NT2/D1 (cell line): ENCODE results near the gene VSX1.

Source experiments
- DNase-seq: peaks from one replicate; pipeline ENCODE4 v3.0.0-alpha.2; 2011; ENCODE audit warnings: low read depth, low spot score
- H3K27me3 ChIP-seq: 2 replicates; pipeline ENCODE4 v1.6.0; 2011; ENCODE audit warnings: mild to moderate bottlenecking; ENCODE audit not compliant: insufficient read length, insufficient read depth
- H3K36me3 ChIP-seq: 2 replicates; pipeline ENCODE4 v1.6.1; 2011; ENCODE audit warnings: mild to moderate bottlenecking, low read length, mixed read lengths; ENCODE audit not compliant: insufficient read depth, insufficient read length
- H3K4me1 ChIP-seq: 2 replicates; pipeline ENCODE4 v1.5.1; 2011; ENCODE audit not compliant: insufficient read depth, insufficient read length
- H3K4me3 ChIP-seq: 2 replicates; pipeline ENCODE4 v1.5.1; 2011; ENCODE audit warnings: low read depth; ENCODE audit not compliant: insufficient read length
- H3K9ac ChIP-seq: 2 replicates; pipeline ENCODE4 v1.6.0; 2011; ENCODE audit warnings: low read depth; ENCODE audit not compliant: insufficient read length
- H3K9me3 ChIP-seq: 2 replicates; pipeline ENCODE4 v1.5.1; 2011; ENCODE audit warnings: mild to moderate bottlenecking, low read length; ENCODE audit not compliant: insufficient read depth
- SUZ12 ChIP-seq: IDR thresholded peaks from 2 replicates; pipeline ENCODE4 v1.6.1; 2011; ENCODE audit not compliant: insufficient read length, insufficient read depth; ENCODE audit errors: extremely low read depth
- YY1 ChIP-seq: IDR thresholded peaks from 2 replicates; pipeline ENCODE4 v1.6.1; 2011; ENCODE audit not compliant: insufficient read length, insufficient read depth
- ZNF274 ChIP-seq: IDR thresholded peaks from 2 replicates; pipeline ENCODE4 v1.6.1; 2011; ENCODE audit warnings: mild to moderate bottlenecking, low read depth, low read length

VSX1 gene

GRCh38 chr20:25047766-25048165 lies 34.2 kb downstream of the VSX1 start:
- no peak overlapping the region for H3K4me3 ChIP-seq
- no peak for TF ChIP-seq YY1
- H3K9ac ChIP-seq: no peak overlapping the region
- DNase-seq: no peak
- H3K9me3 ChIP-seq: no peaks in the 10 kb centered on the region
- H3K36me3 ChIP-seq: no peaks in the 10 kb centered on the region
- H3K4me1 ChIP-seq: peaks cover 2% of the 10 kb centered on the region
- H3K27me3 ChIP-seq: no peaks in the 10 kb centered on the region

GRCh38 chr20:25046736-25047666 lies 34.9 kb downstream of the VSX1 start:
- Histone ChIP-seq H3K27me3 (no peaks in the 10 kb centered on the region), H3K9ac (no peak overlapping the region), H3K36me3 (no peaks in the 10 kb centered on the region), H3K9me3 (no peaks in the 10 kb centered on the region), H3K4me3 (no peak overlapping the region), H3K4me1 (no peaks in the 10 kb centered on the region)
- TF ChIP-seq SUZ12 (no peak), ZNF274 (no peak), YY1 (no peak)
- DNase-seq: no peak

- Histone ChIP-seq H3K4me1 (no peaks in the 10 kb centered on the region), H3K27me3 (no peaks in the 10 kb centered on the region), H3K9ac (no peak overlapping the region), H3K9me3 (no peaks in the 10 kb centered on the region), H3K36me3 (no peaks in the 10 kb centered on the region), H3K4me3 (no peak overlapping the region)
- no peak for DNase-seq
- TF ChIP-seq YY1 (no peak), SUZ12 (no peak), ZNF274 (no peak)
These were observed 35.7 kb downstream of the VSX1 start for GRCh38 chr20:25046181-25046641.

GRCh38 chr20:25045343-25045712 lies 36.6 kb downstream of the VSX1 start:
- H3K27me3 ChIP-seq: no peaks in the 10 kb centered on the region
- no peaks in the 10 kb centered on the region for H3K9me3 ChIP-seq
- H3K36me3 ChIP-seq: no peaks in the 10 kb centered on the region
- no peaks in the 10 kb centered on the region for H3K4me1 ChIP-seq
- no peak overlapping the region for H3K9ac ChIP-seq
- no peak overlapping the region for H3K4me3 ChIP-seq
- TF ChIP-seq ZNF274 (no peak), SUZ12 (no peak), YY1 (no peak)
- no peak for DNase-seq

GRCh38 chr20:25044660-25045342 lies 37.1 kb downstream of the VSX1 start:
- no peaks in the 10 kb centered on the region for H3K4me1 ChIP-seq
- H3K9ac ChIP-seq: no peak overlapping the region
- DNase-seq: no peak
- TF ChIP-seq YY1 (no peak), SUZ12 (no peak)
- H3K36me3 ChIP-seq: no peaks in the 10 kb centered on the region
- no peaks in the 10 kb centered on the region for H3K27me3 ChIP-seq
- H3K4me3 ChIP-seq: no peak overlapping the region
- H3K9me3 ChIP-seq: no peaks in the 10 kb centered on the region

GRCh38 chr20:25044261-25044560 lies 37.7 kb downstream of the VSX1 start:
- no peaks in the 10 kb centered on the region for H3K9me3 ChIP-seq
- no peaks in the 10 kb centered on the region for H3K4me1 ChIP-seq
- H3K36me3 ChIP-seq: no peaks in the 10 kb centered on the region
- no peak overlapping the region for H3K9ac ChIP-seq
- no peak overlapping the region for H3K4me3 ChIP-seq
- DNase-seq: no peak
- no peaks in the 10 kb centered on the region for H3K27me3 ChIP-seq
- TF ChIP-seq ZNF274 (no peak), SUZ12 (no peak), YY1 (no peak)

GRCh38 chr20:25043499-25044260 lies 38.3 kb downstream of the VSX1 start:
- Histone ChIP-seq H3K4me1 (no peaks in the 10 kb centered on the region), H3K27me3 (no peaks in the 10 kb centered on the region), H3K9me3 (no peaks in the 10 kb centered on the region), H3K36me3 (no peaks in the 10 kb centered on the region), H3K4me3 (no peak overlapping the region), H3K9ac (no peak overlapping the region)
- TF ChIP-seq YY1 (no peak), SUZ12 (no peak), ZNF274 (no peak)
- no peak for DNase-seq
